ENCODE data around the gene DEFB131A.
"Not testable (repeated sequence)": the region's sequence is repeated elsewhere in the genome, so short reads cannot be mapped to it uniquely, and the experiment has no call there.

DEFB131A gene

GRCh38 chr4:9444114-9444513 lies at the start of gene DEFB131A:
TSS of gene DEFB131A (plus strand) at chr4:9444414. CDS start at chr4:9444534, 120 bp downstream.
- DNase-seq = not testable (repeated sequence)

- DNase-seq = not testable (repeated sequence)
These were observed 38.4 kb upstream of the DEFB131A start for GRCh38 chr4:9405774-9406173.

GRCh38 chr4:9406491-9406890 lies 37.7 kb upstream of the DEFB131A start:
- DNase-seq = not testable (repeated sequence)

- DNase-seq = no peak
These were observed 34.4 kb upstream of the DEFB131A start for GRCh38 chr4:9409793-9410192.

GRCh38 chr4:9421884-9422455 lies 22.2 kb upstream of the DEFB131A start:
- not testable (repeated sequence) for DNase-seq

GRCh38 chr4:9425916-9426315 lies 18.3 kb upstream of the DEFB131A start:
- not testable (repeated sequence) for DNase-seq

- DNase-seq = not testable (repeated sequence)
These were observed 14.2 kb upstream of the DEFB131A start for GRCh38 chr4:9430061-9430460.

GRCh38 chr4:9433320-9433719 lies 10.9 kb upstream of the DEFB131A start:
- DNase-seq = not testable (repeated sequence)

- DNase-seq = not testable (repeated sequence)
These were observed 7.5 kb upstream of the DEFB131A start for GRCh38 chr4:9436728-9437127.

- DNase-seq = not testable (repeated sequence)
These were observed 1.9 kb upstream of the DEFB131A start for GRCh38 chr4:9442355-9442754.

- not testable (repeated sequence) for DNase-seq
These were observed 467 bp downstream of the DEFB131A start for GRCh38 chr4:9444681-9445080.

- not testable (repeated sequence) for DNase-seq
These were observed 8.0 kb downstream of the DEFB131A start for GRCh38 chr4:9452251-9452650.

GRCh38 chr4:9454284-9454683 lies 10.1 kb downstream of the DEFB131A start:
- DNase-seq = not testable (repeated sequence)

GRCh38 chr4:9455046-9455445 lies 10.8 kb downstream of the DEFB131A start:
- DNase-seq = not testable (repeated sequence)

- not testable (repeated sequence) for DNase-seq
These were observed 35.3 kb downstream of the DEFB131A start for GRCh38 chr4:9479466-9479865.

GRCh38 chr4:9480066-9480465 lies 35.9 kb downstream of the DEFB131A start:
- DNase-seq = not testable (repeated sequence)

- not testable (repeated sequence) for DNase-seq
These were observed 38.7 kb downstream of the DEFB131A start for GRCh38 chr4:9482871-9483270.

- DNase-seq = not testable (repeated sequence)
These were observed 39.5 kb downstream of the DEFB131A start for GRCh38 chr4:9483682-9484081.

- not testable (repeated sequence) for DNase-seq
These were observed 42.7 kb downstream of the DEFB131A start for GRCh38 chr4:9486880-9487279.

GRCh38 chr4:9488796-9489195 lies 44.6 kb downstream of the DEFB131A start:
- DNase-seq = not testable (repeated sequence)

GRCh38 chr4:9490496-9490895 lies 46.3 kb downstream of the DEFB131A start:
- DNase-seq = not testable (repeated sequence)

- not testable (repeated sequence) for DNase-seq
These were observed 46.8 kb downstream of the DEFB131A start for GRCh38 chr4:9490986-9491385.

GRCh38 chr4:9493589-9493988 lies 49.4 kb downstream of the DEFB131A start:
- DNase-seq = not testable (repeated sequence)

GRCh38 chr4:9494256-9495035 lies 50.2 kb downstream of the DEFB131A start:
- not testable (repeated sequence) for DNase-seq
